Keratinocyte (primary cell): ENCODE measurements around the gene RAB3GAP2. TPM values are rescaled to one million over a fixed set of nuclear protein-coding genes. Genes with fewer than 3 reads are reported as not detected.

Experiments used
- DNase-seq: peaks from one replicate; pipeline ENCODE4 v3.0.0-alpha.2; 2011; ENCODE audit warnings: low read depth, missing footprints, low spot score
- FAIRE-seq: peaks from 2 replicates; lab custom pipeline; 2011; peaks lifted over from hg19 to GRCh38; lab: Jason Lieb, UNC
- H2AFZ ChIP-seq: 2 replicates; pipeline ENCODE4 v1.6.0; 2012; ENCODE audit warnings: low read length, control low read depth, inconsistent platforms; ENCODE audit not compliant: control insufficient read depth
- H3K27ac ChIP-seq: 2 replicates; pipeline ENCODE4 v1.5.1; 2011; ENCODE audit warnings: low read length; ENCODE audit not compliant: control insufficient read depth, insufficient read depth
- H3K27me3 ChIP-seq: 3 replicates; pipeline ENCODE4 v1.6.0; 2011; ENCODE audit warnings: low read length; ENCODE audit not compliant: control insufficient read depth, insufficient read depth; ENCODE audit errors: extremely low read depth
- H3K36me3 ChIP-seq, 2 experiments: 2 replicates in 1 of 2; 3 replicates in 1 of 2; pipeline ENCODE4 v1.5.1; 2011; ENCODE audit warnings: low read length in 2 of 2, mild to moderate bottlenecking in 1 of 2; ENCODE audit not compliant: control insufficient read depth in 2 of 2, insufficient read depth in 2 of 2; ENCODE audit errors: extremely low read depth in 1 of 2
- H3K4me1 ChIP-seq: 3 replicates; pipeline ENCODE4 v1.5.1; 2011; ENCODE audit warnings: low read length; ENCODE audit not compliant: control insufficient read depth, insufficient read depth; ENCODE audit errors: extremely low read depth
- H3K4me2 ChIP-seq: 3 replicates; pipeline ENCODE4 v1.6.0; 2011; ENCODE audit warnings: low read depth, low read length; ENCODE audit not compliant: control insufficient read depth, insufficient read depth; ENCODE audit errors: extremely low read depth
- H3K4me3 ChIP-seq, 3 experiments: fragments of 200-600 bp in 1 of 3; sonication (generic) in 1 of 3; 2 replicates in 2 of 3; 3 replicates in 1 of 3; pipeline ENCODE4 v1.5.1; 2011 to 2016; ENCODE audit warnings: low read length in 3 of 3, mild to moderate bottlenecking in 3 of 3, control low read depth in 2 of 3, inconsistent platforms in 1 of 3, low read depth in 1 of 3, mixed read lengths in 1 of 3, mixed run types in 1 of 3, moderate library complexity in 1 of 3; ENCODE audit not compliant: control insufficient read depth in 2 of 3, insufficient read depth in 2 of 3; ENCODE audit errors: extremely low read depth in 1 of 3
- H3K79me2 ChIP-seq: 2 replicates; pipeline ENCODE4 v1.6.0; 2012; ENCODE audit warnings: low read length; ENCODE audit not compliant: control insufficient read depth, insufficient read depth
- H3K9ac ChIP-seq: 3 replicates; pipeline ENCODE4 v1.6.0; 2011; ENCODE audit warnings: low read length; ENCODE audit not compliant: control insufficient read depth, insufficient read depth; ENCODE audit errors: extremely low read depth
- H3K9me1 ChIP-seq: 3 replicates; pipeline ENCODE4 v1.6.0; 2011; ENCODE audit warnings: low read length; ENCODE audit not compliant: control insufficient read depth, insufficient read depth; ENCODE audit errors: extremely low read depth
- H3K9me3 ChIP-seq: 2 replicates; pipeline ENCODE4 v1.5.1; 2012; ENCODE audit warnings: low read depth, low read length; ENCODE audit not compliant: control insufficient read depth
- H4K20me1 ChIP-seq: 3 replicates; pipeline ENCODE4 v1.6.0; 2011; ENCODE audit warnings: low read length; ENCODE audit not compliant: control insufficient read depth, insufficient read depth; ENCODE audit errors: extremely low read depth
- EZH2 ChIP-seq: IDR thresholded peaks from one replicate; pipeline ENCODE4 v1.6.1; 2012; ENCODE audit warnings: inconsistent platforms, mild to moderate bottlenecking, low read length, moderate library complexity
- dilution Hi-C: fragments of 300-500 bp; cut with MboI; formaldehyde crosslinking; loops from one replicate; pipeline ENCODE4 v1.7.0; 2020; ENCODE audit warnings: low sequenced_read_pairs; ENCODE audit not compliant: extremely low pct_ligation_motif_present
- polyA plus RNA-seq, 5 experiments: library from polyadenylated mRNA; depleted of rRNA in 3 of 5; stranded (reverse) in 3 of 5; stranded (forward) in 1 of 5; unstranded in 1 of 5; fragments of >200 nt; gene quantifications; 1 replicate in 1 of 5; 2 replicates in 3 of 5; 3 replicates in 1 of 5; pipeline versions ENCODE4 v1.2.1 to v1.2.3, GENCODE V29; 2011 to 2012; ENCODE audit warnings: missing spikeins in 2 of 5, low read depth in 1 of 5, low replicate concordance in 1 of 5
- TF ChIP-seq, protein P1 (sequence below), 3 experiments: IDR thresholded peaks in 1 of 3; conservative IDR thresholded peaks in 1 of 3; optimal IDR thresholded peaks in 1 of 3; 2 replicates in 2 of 3; 3 replicates in 1 of 3; pipeline versions ENCODE3 to v1.5.1; 2011; ENCODE audit warnings: low read length in 3 of 3, mild to moderate bottlenecking in 3 of 3, moderate library complexity in 2 of 3, control low read depth in 1 of 3, inconsistent platforms in 1 of 3; ENCODE audit not compliant: insufficient read depth in 2 of 3; ENCODE audit errors: extremely low read depth in 1 of 3

The RAB3GAP2 gene
- polyA plus RNA-seq, 1 donor (not counting 4 experiments of a cell fraction or from before 2014, with no cell fraction given): 44.4 TPM

DNA sequence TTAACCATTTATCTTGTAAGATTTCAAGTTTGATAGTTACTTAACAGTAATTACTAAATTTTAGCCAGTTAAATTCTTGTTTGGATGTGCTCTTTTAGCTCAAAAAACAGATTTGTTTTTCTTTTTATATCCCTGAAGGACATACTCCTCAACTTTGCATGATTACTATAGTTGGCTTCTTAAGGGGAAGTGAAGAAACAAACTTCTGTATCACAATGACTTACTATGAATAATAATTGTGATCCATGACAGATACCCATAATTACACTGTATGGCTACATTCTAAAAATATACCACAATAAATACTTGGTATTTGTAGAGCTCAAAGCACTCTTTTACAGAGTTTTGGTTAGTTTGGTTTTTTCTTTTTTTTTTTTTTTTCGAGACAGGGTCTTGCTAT is 122.5 kb downstream of the RAB3GAP2 start:
- Histone ChIP-seq H3K4me1 (no peaks in the 10 kb centered on the region), H2AFZ (no peak overlapping the region), H3K9me1 (no peaks in the 10 kb centered on the region), H3K9ac (no peak overlapping the region), H3K36me3 (peaks cover 8 to 9% of the 10 kb centered on the region in 2 experiments), H4K20me1 (no peaks in the 10 kb centered on the region), H3K27ac (no peak overlapping the region), H3K27me3 (no peaks in the 10 kb centered on the region), H3K4me3 (no peak overlapping the region), H3K4me2 (no peak overlapping the region), H3K79me2 (no peaks in the 10 kb centered on the region), H3K9me3 (no peaks in the 10 kb centered on the region)
- dilution Hi-C loops: no loop called here
- TF ChIP-seq EZH2: no peak
- TF ChIP-seq, protein P1, sequence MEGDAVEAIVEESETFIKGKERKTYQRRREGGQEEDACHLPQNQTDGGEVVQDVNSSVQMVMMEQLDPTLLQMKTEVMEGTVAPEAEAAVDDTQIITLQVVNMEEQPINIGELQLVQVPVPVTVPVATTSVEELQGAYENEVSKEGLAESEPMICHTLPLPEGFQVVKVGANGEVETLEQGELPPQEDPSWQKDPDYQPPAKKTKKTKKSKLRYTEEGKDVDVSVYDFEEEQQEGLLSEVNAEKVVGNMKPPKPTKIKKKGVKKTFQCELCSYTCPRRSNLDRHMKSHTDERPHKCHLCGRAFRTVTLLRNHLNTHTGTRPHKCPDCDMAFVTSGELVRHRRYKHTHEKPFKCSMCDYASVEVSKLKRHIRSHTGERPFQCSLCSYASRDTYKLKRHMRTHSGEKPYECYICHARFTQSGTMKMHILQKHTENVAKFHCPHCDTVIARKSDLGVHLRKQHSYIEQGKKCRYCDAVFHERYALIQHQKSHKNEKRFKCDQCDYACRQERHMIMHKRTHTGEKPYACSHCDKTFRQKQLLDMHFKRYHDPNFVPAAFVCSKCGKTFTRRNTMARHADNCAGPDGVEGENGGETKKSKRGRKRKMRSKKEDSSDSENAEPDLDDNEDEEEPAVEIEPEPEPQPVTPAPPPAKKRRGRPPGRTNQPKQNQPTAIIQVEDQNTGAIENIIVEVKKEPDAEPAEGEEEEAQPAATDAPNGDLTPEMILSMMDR (optimal IDR thresholded peaks at IDR 0.05 in 1 of 3, IDR thresholded peaks at IDR 0.05 in 1 of 3, conservative IDR thresholded peaks at IDR 0.05 in 1 of 3; ENCODE audit: extremely low read depth in 1 of 3, insufficient read depth in 2 of 3, low read length in 3 of 3): no peak
- DNase-seq (no peak), FAIRE-seq (no peak)

DNA sequence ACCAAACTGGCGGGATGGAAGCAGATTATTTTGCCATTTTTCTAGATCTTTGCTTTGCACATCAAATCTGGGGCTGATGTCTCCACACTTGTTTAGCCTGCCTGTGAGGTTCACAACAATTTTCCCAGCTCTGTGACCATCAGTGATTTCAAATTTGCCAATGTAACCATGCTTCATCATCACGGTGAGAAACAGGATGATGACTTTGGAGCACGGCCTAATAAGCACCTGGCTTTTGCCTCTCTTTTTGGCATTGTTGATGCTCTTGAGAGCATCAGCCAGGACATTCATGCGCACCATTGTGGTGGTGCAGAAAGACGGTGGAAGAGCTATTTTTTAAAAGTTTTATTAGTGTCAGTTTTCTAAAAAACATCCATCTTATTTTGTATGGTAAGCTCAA is 128.2 kb downstream of the RAB3GAP2 start:
- H3K36me3 ChIP-seq: peaks cover 2 to 14% of the 10 kb centered on the region in 2 experiments

More for the DNA sequence above, 128.2 kb downstream of the RAB3GAP2 start:
- no peak for TF ChIP-seq EZH2
- TF ChIP-seq, protein P1 (optimal IDR thresholded peaks at IDR 0.05 in 1 of 3, IDR thresholded peaks at IDR 0.05 in 1 of 3, conservative IDR thresholded peaks at IDR 0.05 in 1 of 3; ENCODE audit: extremely low read depth in 1 of 3, insufficient read depth in 2 of 3, low read length in 3 of 3): no peak
- no peak overlapping the region for H3K9ac ChIP-seq
- H2AFZ ChIP-seq: no peak overlapping the region
- no peak for FAIRE-seq
- H3K4me3 ChIP-seq: no peak overlapping the region
- no peaks in the 10 kb centered on the region for H3K9me1 ChIP-seq
- no peaks in the 10 kb centered on the region for H3K79me2 ChIP-seq
- H3K27me3 ChIP-seq: no peaks in the 10 kb centered on the region
- H3K9me3 ChIP-seq: no peaks in the 10 kb centered on the region
- no peaks in the 10 kb centered on the region for H3K4me1 ChIP-seq
- no peak for DNase-seq
- no peaks in the 10 kb centered on the region for H4K20me1 ChIP-seq
- no peak overlapping the region for H3K27ac ChIP-seq
- dilution Hi-C loops: no loop called here
- no peak overlapping the region for H3K4me2 ChIP-seq
